HT1080 (cell line): ENCODE results near the gene BACH2. TPM values are rescaled to one million over a fixed set of nuclear protein-coding genes. Genes with fewer than 3 reads are reported as not detected.
"Not testable (repeated sequence)": the region's sequence is repeated elsewhere in the genome, so short reads cannot be mapped to it uniquely, and the experiment has no call there.

Experiments
- DNase-seq: peaks from one replicate; pipeline ENCODE4 v3.0.0-alpha.2; 2015; ENCODE audit warnings: low read depth
- total RNA-seq: library from RNA; depleted of rRNA; stranded (reverse); fragments of >200 nt; shearing (Covaris generic); gene quantifications from 2 replicates; pipeline ENCODE4 v1.2.3, GENCODE V29; 2014

The BACH2 gene
- total RNA-seq, 1 experiment from 2014 or later, result 0.87 TPM

GRCh38 chr6:90214966-90215365, 81.7 kb downstream of the BACH2 start:
- DNase-seq, result no peak

GRCh38 chr6:90214461-90214860, 82.2 kb downstream of the BACH2 start:
- no peak for DNase-seq

- no peak for DNase-seq
Observed at GRCh38 chr6:90212274-90212673, 84.4 kb downstream of the BACH2 start.

- DNase-seq, result no peak
Observed at GRCh38 chr6:90209527-90209926, 87.1 kb downstream of the BACH2 start.

GRCh38 chr6:90208690-90209089, 88.0 kb downstream of the BACH2 start:
- DNase-seq, result not testable (repeated sequence)

- DNase-seq, result peak; percentile 51
Observed at GRCh38 chr6:90204327-90205056, 92.2 kb downstream of the BACH2 start.

- DNase-seq, result no peak
Observed at GRCh38 chr6:90203672-90204071, 93.0 kb downstream of the BACH2 start.

GRCh38 chr6:90202156-90202555, 94.5 kb downstream of the BACH2 start:
- no peak for DNase-seq

- no peak for DNase-seq
Observed at GRCh38 chr6:90199900-90200299, 96.7 kb downstream of the BACH2 start.

- DNase-seq, result no peak
Observed at GRCh38 chr6:90198758-90199425, 97.8 kb downstream of the BACH2 start.

- peak; percentile 44 for DNase-seq
Observed at GRCh38 chr6:90197854-90198496, 98.7 kb downstream of the BACH2 start.

- DNase-seq, result no peak
Observed at GRCh38 chr6:90195094-90195829, 101.4 kb downstream of the BACH2 start.

GRCh38 chr6:90194371-90194841, 102.2 kb downstream of the BACH2 start:
- peak; percentile 74 for DNase-seq

- DNase-seq, result no peak
Observed at GRCh38 chr6:90193359-90193758, 103.3 kb downstream of the BACH2 start.

- DNase-seq, result no peak
Observed at GRCh38 chr6:90192857-90193256, 103.8 kb downstream of the BACH2 start.

GRCh38 chr6:90190752-90191395, 105.8 kb downstream of the BACH2 start:
- no peak for DNase-seq

- DNase-seq, result no peak
Observed at GRCh38 chr6:90190131-90190530, 106.5 kb downstream of the BACH2 start.

- no peak for DNase-seq
Observed at GRCh38 chr6:90187437-90188121, 109.1 kb downstream of the BACH2 start.

- DNase-seq, result no peak
Observed at GRCh38 chr6:90186637-90187371, 109.8 kb downstream of the BACH2 start.

GRCh38 chr6:90186026-90186425, 110.6 kb downstream of the BACH2 start:
- no peak for DNase-seq
